Measurements from ENCODE around the gene CDK19.
"Not testable (repeated sequence)": the region's sequence is repeated elsewhere in the genome, so short reads cannot be mapped to it uniquely, and the experiment has no call there.

The CDK19 gene

GRCh38 chr6:110815411-110816409, at the start of gene CDK19:
TSS of gene CDK19 (minus strand) at chr6:110815469. CDS start at chr6:110815136, 333 bp downstream.
- Mint-ChIP-seq H3K27ac (peak within 1 kb of the TSS; percentile 98), H3K4me3 (peak within 1 kb of the TSS; percentile 98), H3K36me3 (ENCODE audit: low read depth) (no peaks in the 10 kb centered on the region), H3K4me1 (peaks cover 43% of the 10 kb centered on the region), H3K9me3 (no peaks in the 10 kb centered on the region), H3K27me3 (peaks cover 2% of the 10 kb centered on the region)
- peak; percentile 87 for ATAC-seq
- peak; percentile 97 for DNase-seq

- Mint-ChIP-seq H3K36me3 (ENCODE audit: low read depth) (no peaks in the 10 kb centered on the region), H3K4me3 (no peak overlapping the region), H3K27me3 (no peaks in the 10 kb centered on the region), H3K9me3 (no peaks in the 10 kb centered on the region), H3K4me1 (peaks cover 9% of the 10 kb centered on the region), H3K27ac (no peak overlapping the region)
- DNase-seq = no peak
- no peak for ATAC-seq
These were observed 49.6 kb upstream of the CDK19 start for GRCh38 chr6:110864824-110865223.

GRCh38 chr6:110859335-110859792, 44.1 kb upstream of the CDK19 start:
- Mint-ChIP-seq H3K27ac (peak overlapping the region; percentile 34), H3K27me3 (no peaks in the 10 kb centered on the region), H3K36me3 (ENCODE audit: low read depth) (no peaks in the 10 kb centered on the region), H3K4me3 (peak overlapping the region; percentile 18), H3K4me1 (peaks cover 4% of the 10 kb centered on the region), H3K9me3 (no peaks in the 10 kb centered on the region)
- ATAC-seq (peak; percentile 28), DNase-seq (no peak)

GRCh38 chr6:110858562-110859214, 43.4 kb upstream of the CDK19 start:
- DNase-seq (no peak), ATAC-seq (no peak)
- Mint-ChIP-seq H3K27ac (peak overlapping the region; percentile 34), H3K4me3 (no peak overlapping the region), H3K27me3 (no peaks in the 10 kb centered on the region), H3K9me3 (no peaks in the 10 kb centered on the region), H3K36me3 (ENCODE audit: low read depth) (no peaks in the 10 kb centered on the region), H3K4me1 (peaks cover 4% of the 10 kb centered on the region)

- H3K27ac Mint-ChIP-seq = no peak overlapping the region
- no peaks in the 10 kb centered on the region for H3K9me3 Mint-ChIP-seq
- ATAC-seq (no peak), DNase-seq (no peak)
- peaks cover 4% of the 10 kb centered on the region for H3K4me1 Mint-ChIP-seq
- no peaks in the 10 kb centered on the region for H3K36me3 Mint-ChIP-seq (ENCODE audit: low read depth)
- H3K4me3 Mint-ChIP-seq = no peak overlapping the region
- H3K27me3 Mint-ChIP-seq = no peaks in the 10 kb centered on the region
These were observed 42.7 kb upstream of the CDK19 start for GRCh38 chr6:110858016-110858415.

GRCh38 chr6:110856296-110856695, 41.0 kb upstream of the CDK19 start:
- Mint-ChIP-seq H3K4me1 (peaks cover 4% of the 10 kb centered on the region), H3K36me3 (ENCODE audit: low read depth) (no peaks in the 10 kb centered on the region), H3K27me3 (no peaks in the 10 kb centered on the region), H3K9me3 (no peaks in the 10 kb centered on the region), H3K27ac (no peak overlapping the region), H3K4me3 (no peak overlapping the region)
- ATAC-seq (no peak), DNase-seq (no peak)

GRCh38 chr6:110853754-110854477, 38.6 kb upstream of the CDK19 start:
- DNase-seq (no peak), ATAC-seq (no peak)
- H3K27me3 Mint-ChIP-seq = no peaks in the 10 kb centered on the region
- no peaks in the 10 kb centered on the region for H3K9me3 Mint-ChIP-seq
- no peaks in the 10 kb centered on the region for H3K4me1 Mint-ChIP-seq
- no peaks in the 10 kb centered on the region for H3K36me3 Mint-ChIP-seq (ENCODE audit: low read depth)
- H3K4me3 Mint-ChIP-seq = no peak overlapping the region
- H3K27ac Mint-ChIP-seq = no peak overlapping the region

- ATAC-seq = no peak
- Mint-ChIP-seq H3K27me3 (no peaks in the 10 kb centered on the region), H3K4me1 (no peaks in the 10 kb centered on the region), H3K27ac (no peak overlapping the region), H3K36me3 (ENCODE audit: low read depth) (no peaks in the 10 kb centered on the region), H3K4me3 (no peak overlapping the region), H3K9me3 (no peaks in the 10 kb centered on the region)
- DNase-seq = no peak
These were observed 37.5 kb upstream of the CDK19 start for GRCh38 chr6:110852773-110853172.

GRCh38 chr6:110849781-110850180, 34.5 kb upstream of the CDK19 start:
- no peaks in the 10 kb centered on the region for H3K27me3 Mint-ChIP-seq
- H3K4me3 Mint-ChIP-seq = no peak overlapping the region
- H3K4me1 Mint-ChIP-seq = no peaks in the 10 kb centered on the region
- no peak for DNase-seq
- no peaks in the 10 kb centered on the region for H3K36me3 Mint-ChIP-seq (ENCODE audit: low read depth)
- no peaks in the 10 kb centered on the region for H3K9me3 Mint-ChIP-seq
- no peak for ATAC-seq
- H3K27ac Mint-ChIP-seq = no peak overlapping the region

- Mint-ChIP-seq H3K4me3 (no peak overlapping the region), H3K9me3 (no peaks in the 10 kb centered on the region), H3K27me3 (no peaks in the 10 kb centered on the region), H3K27ac (no peak overlapping the region), H3K4me1 (no peaks in the 10 kb centered on the region), H3K36me3 (ENCODE audit: low read depth) (no peaks in the 10 kb centered on the region)
- ATAC-seq (no peak), DNase-seq (no peak)
These were observed 26.0 kb upstream of the CDK19 start for GRCh38 chr6:110841266-110841665.

GRCh38 chr6:110835751-110836150, 20.5 kb upstream of the CDK19 start:
- ATAC-seq; H3K4me1 Mint-ChIP-seq; H3K9me3 Mint-ChIP-seq; H3K27me3 Mint-ChIP-seq; DNase-seq; H3K4me3 Mint-ChIP-seq; H3K27ac Mint-ChIP-seq; H3K36me3 Mint-ChIP-seq (ENCODE audit: low read depth): not testable (repeated sequence)

- no peaks in the 10 kb centered on the region for H3K27me3 Mint-ChIP-seq
- DNase-seq (no peak), ATAC-seq (no peak)
- no peaks in the 10 kb centered on the region for H3K36me3 Mint-ChIP-seq (ENCODE audit: low read depth)
- H3K9me3 Mint-ChIP-seq = no peaks in the 10 kb centered on the region
- H3K4me3 Mint-ChIP-seq = no peak overlapping the region
- H3K4me1 Mint-ChIP-seq = no peaks in the 10 kb centered on the region
- no peak overlapping the region for H3K27ac Mint-ChIP-seq
These were observed 18.6 kb upstream of the CDK19 start for GRCh38 chr6:110833831-110834230.

- H3K36me3 Mint-ChIP-seq (ENCODE audit: low read depth) = no peaks in the 10 kb centered on the region
- H3K27ac Mint-ChIP-seq = no peak overlapping the region
- no peaks in the 10 kb centered on the region for H3K9me3 Mint-ChIP-seq
- no peak for DNase-seq
- ATAC-seq = no peak
- H3K4me1 Mint-ChIP-seq = no peaks in the 10 kb centered on the region
- no peak overlapping the region for H3K4me3 Mint-ChIP-seq
- no peaks in the 10 kb centered on the region for H3K27me3 Mint-ChIP-seq
These were observed 16.1 kb upstream of the CDK19 start for GRCh38 chr6:110831405-110831804.

GRCh38 chr6:110828396-110828795, 13.1 kb upstream of the CDK19 start:
- H3K27me3 Mint-ChIP-seq = peaks cover 2% of the 10 kb centered on the region
- ATAC-seq = no peak
- DNase-seq = no peak

More at GRCh38 chr6:110828396-110828795, 13.1 kb upstream of the CDK19 start:
- Mint-ChIP-seq H3K27ac (no peak overlapping the region), H3K4me3 (no peak overlapping the region), H3K36me3 (ENCODE audit: low read depth) (no peaks in the 10 kb centered on the region), H3K4me1 (no peaks in the 10 kb centered on the region), H3K9me3 (no peaks in the 10 kb centered on the region)

Measured in activated naive CD8-positive, alpha-beta T cell treated with anti-CD3 and anti-CD28 coated beads, Interleukin-2, amount 50 U/mL, for 24 hours (primary cell).